Measurements from ENCODE around the gene SLC46A1.

DNA sequence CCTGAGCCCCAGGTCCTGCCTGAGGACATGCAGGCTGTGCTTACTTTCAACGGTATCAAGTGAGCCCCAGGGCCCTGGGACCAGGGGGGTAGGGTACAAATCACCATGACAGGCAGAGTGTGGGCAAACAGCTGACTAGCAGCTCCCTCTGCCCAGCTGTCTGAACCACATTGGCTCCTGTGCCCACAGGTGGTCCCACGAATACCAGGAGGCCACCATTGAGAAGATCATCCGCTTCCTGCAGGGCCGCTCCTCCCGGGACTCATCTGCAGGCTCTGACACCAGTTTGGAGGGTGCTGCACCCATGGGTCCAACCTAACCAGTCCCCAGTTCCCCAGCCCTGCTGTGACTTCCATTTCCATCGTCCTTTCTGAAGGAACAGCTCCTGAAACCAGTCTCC is 10.0 kb downstream of the SLC46A1 start:
- TF ChIP-seq, protein P1, sequence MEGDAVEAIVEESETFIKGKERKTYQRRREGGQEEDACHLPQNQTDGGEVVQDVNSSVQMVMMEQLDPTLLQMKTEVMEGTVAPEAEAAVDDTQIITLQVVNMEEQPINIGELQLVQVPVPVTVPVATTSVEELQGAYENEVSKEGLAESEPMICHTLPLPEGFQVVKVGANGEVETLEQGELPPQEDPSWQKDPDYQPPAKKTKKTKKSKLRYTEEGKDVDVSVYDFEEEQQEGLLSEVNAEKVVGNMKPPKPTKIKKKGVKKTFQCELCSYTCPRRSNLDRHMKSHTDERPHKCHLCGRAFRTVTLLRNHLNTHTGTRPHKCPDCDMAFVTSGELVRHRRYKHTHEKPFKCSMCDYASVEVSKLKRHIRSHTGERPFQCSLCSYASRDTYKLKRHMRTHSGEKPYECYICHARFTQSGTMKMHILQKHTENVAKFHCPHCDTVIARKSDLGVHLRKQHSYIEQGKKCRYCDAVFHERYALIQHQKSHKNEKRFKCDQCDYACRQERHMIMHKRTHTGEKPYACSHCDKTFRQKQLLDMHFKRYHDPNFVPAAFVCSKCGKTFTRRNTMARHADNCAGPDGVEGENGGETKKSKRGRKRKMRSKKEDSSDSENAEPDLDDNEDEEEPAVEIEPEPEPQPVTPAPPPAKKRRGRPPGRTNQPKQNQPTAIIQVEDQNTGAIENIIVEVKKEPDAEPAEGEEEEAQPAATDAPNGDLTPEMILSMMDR (IDR thresholded peaks at IDR 0.05; ENCODE audit: low read depth, low read length): no peak
- no peak for TF ChIP-seq EZH2phosphoT487 (IDR thresholded peaks at IDR 0.05; ENCODE audit: low read depth)
